A172 (cell line): ENCODE measurements around the gene FREY1. TPM values are rescaled to one million over a fixed set of nuclear protein-coding genes. Genes with fewer than 3 reads are reported as not detected.
A peak's percentile ranks its signal among the peaks of the same experiment; 100 is the strongest.

Source experiments
- DNase-seq: peaks from one replicate; pipeline ENCODE4 v3.0.0-alpha.2; 2015; ENCODE audit warnings: low spot score
- total RNA-seq: library from RNA; depleted of rRNA; stranded (reverse); fragments of >200 nt; shearing (Covaris generic); gene quantifications from 2 replicates; pipeline ENCODE4 v1.2.3, GENCODE V29; 2014

FREY1 gene
- total RNA-seq, 1 experiment from 2014 or later: 0.26 TPM

GRCh38 chr11:45928535-45929215 lies 21.6 kb upstream of the FREY1 start:
- no peak for DNase-seq

GRCh38 chr11:45927684-45928413 lies 20.8 kb upstream of the FREY1 start:
- no peak for DNase-seq

GRCh38 chr11:45927332-45927683 lies 20.2 kb upstream of the FREY1 start:
- DNase-seq: no peak

- DNase-seq: no peak
These were observed 19.7 kb upstream of the FREY1 start for GRCh38 chr11:45926536-45927331.

GRCh38 chr11:45926001-45926401 lies 18.9 kb upstream of the FREY1 start:
- DNase-seq: no peak

DNA sequence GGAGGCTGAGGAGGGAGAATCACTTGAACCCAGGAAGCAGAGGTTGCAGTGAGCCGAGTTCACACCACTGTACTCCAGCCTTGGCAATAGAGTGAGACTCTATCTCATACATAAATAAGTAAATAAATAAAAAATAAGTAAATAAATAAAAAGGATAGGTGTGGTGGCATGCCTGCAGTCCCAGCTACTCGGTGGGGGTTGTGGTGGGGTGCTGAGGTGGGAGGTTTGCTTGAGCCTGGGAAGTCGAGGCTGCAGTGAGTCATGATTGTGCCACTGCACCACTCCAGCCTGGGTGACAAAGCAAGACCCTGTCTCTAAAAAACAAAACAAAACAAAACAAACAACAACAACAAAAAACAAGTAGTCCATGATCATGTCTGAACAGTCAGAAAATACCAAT lies 18.5 kb upstream of the FREY1 start:
- DNase-seq: no peak

- DNase-seq: no peak
These were observed 17.9 kb upstream of the FREY1 start for GRCh38 chr11:45924927-45925326.

GRCh38 chr11:45924036-45924915 lies 17.2 kb upstream of the FREY1 start:
- no peak for DNase-seq

DNA sequence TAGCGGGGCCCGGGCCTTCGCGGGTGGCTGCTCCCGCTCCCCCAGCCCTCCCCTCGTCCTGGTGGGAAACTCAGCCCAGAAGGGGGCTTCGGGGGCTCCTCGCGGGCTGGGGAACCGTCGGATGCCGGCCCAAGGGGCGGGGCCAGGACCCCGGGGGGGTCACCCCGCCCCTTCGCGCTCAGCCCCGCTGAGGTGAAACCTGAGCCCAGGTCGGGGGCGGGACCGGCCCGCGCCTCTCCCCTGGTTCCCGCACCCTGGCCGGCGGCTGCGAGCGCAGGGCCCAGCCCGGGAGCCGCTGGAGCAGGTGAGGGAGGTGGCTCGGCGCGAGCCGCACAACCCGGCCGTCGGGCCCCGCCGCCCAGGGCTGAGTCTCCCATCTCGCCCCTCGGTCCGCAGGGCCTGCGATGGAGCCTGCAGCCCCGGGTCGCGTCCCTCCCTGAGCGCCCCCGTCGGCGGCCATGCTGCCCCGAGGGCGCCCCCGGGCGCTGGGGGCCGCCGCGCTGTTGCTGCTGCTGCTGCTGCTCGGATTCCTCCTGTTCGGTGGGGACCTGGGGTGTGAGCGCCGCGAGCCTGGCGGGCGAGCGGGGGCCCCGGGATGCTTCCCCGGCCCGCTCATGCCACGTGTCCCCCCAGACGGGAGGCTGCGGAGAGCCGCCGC lies 15.5 kb upstream of the FREY1 start, which contains the start of gene LARGE2:
Gene LARGE2 (plus strand): TSS at position 232 of the 658 bp plus-strand sequence. CDS start 227 bp downstream, at position 459.
- no peak for DNase-seq

DNA sequence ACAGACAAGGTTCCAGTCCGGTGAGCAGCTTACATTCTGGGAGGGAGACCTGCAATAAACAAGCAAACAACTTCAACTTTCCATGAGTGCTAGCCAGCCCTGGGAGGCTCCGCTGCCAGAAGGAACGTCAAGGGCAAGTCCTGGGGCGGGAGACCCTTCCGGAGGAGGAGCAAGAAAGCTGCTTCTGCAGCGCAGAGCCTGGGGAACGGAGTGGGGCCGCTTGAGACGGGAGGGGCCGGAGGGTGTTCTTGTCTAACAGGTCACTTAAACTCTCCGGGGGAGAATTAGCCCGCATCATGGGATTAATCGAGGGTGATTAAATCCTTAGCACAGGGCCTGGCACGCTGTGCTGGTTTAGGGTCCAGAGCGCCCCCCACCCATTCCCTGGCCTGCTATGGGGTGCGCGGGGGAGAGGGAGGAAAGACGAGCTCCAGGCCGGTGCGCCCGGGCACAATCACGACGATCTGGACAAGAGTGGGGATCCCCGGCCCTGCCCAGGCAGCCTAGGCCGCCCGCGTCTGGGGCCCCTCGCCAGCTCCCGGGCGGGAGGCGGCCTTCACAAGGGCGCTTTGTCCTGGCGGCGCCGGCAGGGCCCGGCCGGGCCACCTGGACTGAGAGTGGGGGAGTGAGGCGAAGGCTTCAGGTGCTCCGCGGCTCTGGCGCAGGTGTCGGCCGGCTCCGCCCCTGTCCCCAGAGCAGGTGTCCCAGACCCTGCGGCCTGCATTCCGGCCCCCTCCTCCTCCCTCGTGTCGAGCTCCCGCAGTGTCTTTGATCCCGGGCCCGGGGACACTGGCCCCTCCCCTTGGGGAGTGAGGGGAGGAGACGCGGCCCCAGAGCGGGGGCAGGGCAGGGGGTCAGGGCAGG lies 14.7 kb upstream of the FREY1 start:
- DNase-seq: no peak

DNA sequence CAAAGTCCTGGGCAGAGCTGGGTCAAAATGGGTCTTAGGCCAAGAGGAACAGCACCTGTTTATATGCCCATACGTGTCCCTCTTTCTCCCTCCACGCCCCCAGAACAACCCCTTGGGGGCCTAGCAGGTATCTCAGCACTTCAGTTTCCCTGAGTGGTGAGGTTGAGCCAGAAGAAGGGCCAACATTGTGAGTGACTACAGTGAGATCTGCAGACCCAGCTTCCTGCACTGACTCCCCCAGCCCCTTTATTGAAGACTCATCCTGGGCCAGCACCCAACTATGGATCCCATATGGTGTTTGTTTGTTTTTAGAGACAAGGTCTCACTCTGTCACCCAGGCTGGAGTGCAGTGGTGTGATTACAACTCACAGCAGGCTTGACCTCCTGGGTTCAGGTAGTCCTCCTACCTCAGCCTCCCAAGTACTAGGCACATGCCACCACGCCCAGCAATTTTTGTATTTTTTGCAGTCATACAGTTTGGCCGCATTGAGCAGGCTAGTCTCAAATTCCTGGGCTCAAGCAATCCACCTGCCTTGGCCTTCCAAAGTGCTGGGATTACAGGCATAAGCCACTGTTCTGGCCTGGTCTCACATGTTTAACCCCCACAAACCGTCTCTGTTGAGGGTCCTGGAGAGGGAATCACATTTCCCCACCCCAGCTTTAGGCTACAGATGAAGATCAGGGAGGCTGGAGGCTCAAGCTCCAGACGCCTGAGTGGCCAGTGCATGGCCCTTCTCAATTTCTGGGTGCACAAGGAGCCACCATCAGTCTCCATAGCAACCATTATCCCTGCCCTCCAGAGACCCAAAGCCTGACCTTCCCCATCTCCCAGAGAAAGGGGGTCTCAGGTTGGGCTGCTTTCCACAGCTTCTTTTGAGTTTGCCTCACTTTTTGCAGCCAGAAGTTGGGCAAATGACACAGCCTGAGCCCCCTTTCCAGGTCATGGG lies 13.7 kb upstream of the FREY1 start:
- no peak for DNase-seq

DNA sequence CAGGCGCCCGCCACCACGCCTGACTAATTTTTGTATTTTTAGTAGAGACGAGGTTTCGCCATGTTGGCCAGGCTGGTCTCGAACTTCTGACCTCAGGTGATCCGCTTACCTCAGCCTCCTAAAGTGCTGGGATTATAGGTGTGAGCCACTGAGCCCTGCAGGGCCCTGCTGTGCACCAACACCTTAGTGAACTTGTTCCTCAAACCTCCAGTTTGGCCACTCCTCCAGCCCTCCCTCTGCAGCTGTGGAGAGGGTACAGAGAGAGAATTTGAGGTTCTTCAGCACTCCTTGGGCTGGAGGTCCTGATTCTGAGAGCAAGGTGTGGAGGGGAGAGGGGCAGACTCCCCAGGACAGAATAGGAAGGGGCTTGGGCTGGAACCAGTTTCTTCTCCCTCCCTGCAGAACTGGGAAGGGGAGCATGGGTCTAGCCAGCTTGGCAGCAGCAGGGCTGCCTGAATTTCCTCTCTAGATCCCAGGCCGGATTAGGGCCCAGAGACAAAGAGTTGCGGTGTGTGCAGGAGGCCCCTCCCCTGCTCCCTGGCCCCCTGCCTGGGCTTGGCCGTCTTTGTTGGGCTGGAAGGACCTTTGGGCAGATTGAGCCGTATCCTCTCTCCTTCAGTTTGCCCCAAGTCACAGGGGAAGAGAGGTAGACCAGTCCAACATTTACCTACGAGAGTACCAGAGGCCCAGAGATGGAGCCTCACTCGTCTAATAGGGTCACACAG lies 12.9 kb upstream of the FREY1 start:
- DNase-seq: no peak

DNA sequence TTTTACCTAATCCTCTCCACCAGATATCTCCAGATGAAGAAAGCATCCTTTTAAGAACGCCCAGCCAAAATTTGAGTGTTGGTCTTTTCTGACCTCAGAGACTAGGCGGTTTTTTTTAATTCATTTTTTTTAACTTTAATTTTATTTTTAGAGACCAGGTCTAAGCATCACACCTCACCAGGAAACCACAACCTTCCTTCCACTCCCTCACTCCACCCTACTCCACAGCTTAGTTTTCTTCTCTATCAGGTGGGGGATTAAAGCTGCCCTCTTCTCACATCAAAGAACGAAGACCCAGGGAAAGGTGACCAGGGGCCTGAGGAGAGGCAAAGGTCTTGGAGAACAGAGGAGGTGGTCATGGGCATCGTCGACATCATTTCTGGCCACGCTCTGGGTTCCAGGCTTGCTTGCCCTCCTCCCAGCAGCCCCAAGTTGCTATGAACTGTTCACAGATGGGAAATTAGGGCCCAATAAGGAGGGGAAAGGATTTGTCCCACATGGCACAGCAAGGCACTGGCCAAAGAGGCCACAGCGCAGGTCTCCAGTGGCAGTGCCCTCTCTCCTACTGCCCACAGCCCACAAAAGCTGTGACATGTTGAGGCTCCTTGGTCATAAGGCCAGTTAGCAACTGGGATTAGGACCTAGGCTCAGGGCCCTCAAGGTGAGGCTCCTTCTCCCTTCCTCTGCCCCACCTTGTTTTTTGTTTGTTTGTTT lies 12.0 kb upstream of the FREY1 start:
- DNase-seq: no peak

DNA sequence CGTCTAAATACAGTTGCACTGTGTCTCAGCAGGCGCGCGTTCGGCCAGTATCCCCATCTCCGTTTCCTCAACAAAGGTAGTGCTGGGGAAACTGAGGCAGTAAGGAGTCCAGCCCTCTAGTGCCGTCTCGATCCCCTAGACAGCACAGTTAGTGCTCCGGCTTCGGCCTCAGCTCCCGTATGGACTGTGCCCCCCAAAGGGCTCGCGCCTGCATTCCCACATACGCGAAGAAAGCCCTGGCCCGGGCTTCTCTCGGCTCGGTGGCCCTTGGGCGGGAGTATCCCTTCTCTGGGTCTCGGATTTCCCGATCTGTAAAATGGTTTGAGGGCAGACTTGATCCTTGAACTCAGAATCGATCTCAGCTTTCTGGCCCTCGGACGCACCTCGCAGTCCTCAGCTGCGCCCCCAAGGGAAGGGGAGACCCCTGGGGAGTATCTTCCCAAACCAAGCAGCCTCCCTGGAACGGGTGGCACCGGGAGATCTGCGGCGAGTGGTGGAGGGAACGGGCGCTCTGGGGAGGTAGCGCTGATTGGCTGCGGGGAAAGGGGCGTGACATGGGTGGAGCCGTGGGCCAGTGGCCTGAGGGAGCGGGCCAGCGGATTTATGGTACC lies 11.4 kb upstream of the FREY1 start:
- peak; percentile 71 for DNase-seq

DNA sequence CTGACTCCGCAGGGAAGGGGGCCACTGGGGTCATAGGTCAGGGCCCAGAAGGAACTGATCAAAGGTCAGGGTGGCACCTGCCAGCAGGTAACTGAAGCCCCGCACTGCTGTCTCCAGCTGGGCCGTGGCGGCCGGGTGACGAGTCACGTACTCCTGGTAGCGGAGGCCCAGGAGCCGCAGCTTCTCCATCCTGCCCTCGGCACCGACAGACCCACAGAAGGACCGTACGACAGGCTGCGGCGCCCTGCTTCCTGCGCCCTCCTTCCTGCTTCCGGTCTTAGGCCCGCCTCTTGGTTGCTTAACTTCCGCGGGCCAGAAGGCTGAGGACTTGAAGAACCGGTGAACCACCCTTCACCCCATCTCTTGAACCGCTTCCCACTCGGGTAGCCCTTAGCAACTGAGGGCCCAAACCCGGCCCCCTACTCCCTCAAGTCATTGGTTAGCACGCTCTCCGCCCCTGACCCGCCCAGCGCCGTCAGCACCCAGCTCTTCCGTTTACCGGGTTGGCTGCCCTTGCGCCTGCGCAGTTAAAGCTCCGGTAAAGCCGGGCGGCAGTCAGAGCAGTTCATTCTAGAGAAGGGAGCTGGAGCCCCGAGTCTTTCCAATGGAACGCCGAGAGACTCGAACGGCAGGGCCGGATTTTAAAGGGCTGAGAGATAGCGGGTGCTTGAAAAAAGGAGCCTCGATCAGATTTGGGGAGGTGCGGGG lies 10.7 kb upstream of the FREY1 start, which contains the start of gene PEX16:
Gene PEX16 (minus strand): TSS at position 255 of the 708 bp plus-strand sequence. CDS start 66 bp downstream, at position 189.
- DNase-seq: peak; percentile 100

DNA sequence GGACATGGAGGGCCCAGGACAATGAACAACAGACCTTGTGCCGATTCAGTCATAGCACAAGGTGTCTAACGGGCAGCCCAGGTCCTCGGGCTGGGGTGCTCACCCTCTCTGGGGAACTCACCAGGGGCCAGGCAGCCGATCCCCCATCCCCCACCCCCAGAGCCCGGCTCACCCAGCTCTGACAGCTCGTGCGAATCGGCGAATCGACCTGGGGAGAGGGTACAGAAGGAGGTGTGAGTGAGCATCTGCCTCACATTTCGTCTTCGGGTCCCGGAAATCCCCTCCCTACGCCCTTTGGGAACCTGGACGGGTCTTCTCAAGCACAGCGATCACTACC lies 10.2 kb upstream of the FREY1 start:
- DNase-seq: no peak
